Stimulated activated CD8-positive, alpha-beta memory T cell treated with anti-CD3 and anti-CD28 coated beads, Interleukin-12 subunit alpha, Interleukin-12 subunit beta, amount 100 ng/mL, for 24 hours (primary cell): ENCODE data around the gene RTTN.

Experiments
- DNase-seq: peaks from one replicate; pipeline ENCODE4 v3.0.0-alpha.2; 2020; ENCODE audit errors: extremely low read depth

RTTN gene

GRCh38 chr18:70207181-70207580, 1.7 kb upstream of the RTTN start:
- DNase-seq = no peak

- DNase-seq = no peak
Observed at GRCh38 chr18:70200286-70200685, 5.2 kb downstream of the RTTN start.

- no peak for DNase-seq
Observed at GRCh38 chr18:70197844-70198243, 7.6 kb downstream of the RTTN start.

GRCh38 chr18:70197026-70197425, 8.5 kb downstream of the RTTN start:
- no peak for DNase-seq

GRCh38 chr18:70195852-70196434, 9.5 kb downstream of the RTTN start:
- no peak for DNase-seq

GRCh38 chr18:70195014-70195614, 10.4 kb downstream of the RTTN start:
- no peak for DNase-seq

GRCh38 chr18:70194227-70194890, 11.1 kb downstream of the RTTN start:
- no peak for DNase-seq

- no peak for DNase-seq
Observed at GRCh38 chr18:70190529-70190928, 15.0 kb downstream of the RTTN start.

- no peak for DNase-seq
Observed at GRCh38 chr18:70188113-70188512, 17.4 kb downstream of the RTTN start.

GRCh38 chr18:70183441-70183840, 22.0 kb downstream of the RTTN start:
- no peak for DNase-seq

GRCh38 chr18:70182548-70182947, 22.9 kb downstream of the RTTN start:
- no peak for DNase-seq

- no peak for DNase-seq
Observed at GRCh38 chr18:70181725-70182124, 23.8 kb downstream of the RTTN start.

- no peak for DNase-seq
Observed at GRCh38 chr18:70181015-70181414, 24.5 kb downstream of the RTTN start.

GRCh38 chr18:70176537-70176936, 28.9 kb downstream of the RTTN start:
- DNase-seq = no peak

GRCh38 chr18:70175216-70175615, 30.3 kb downstream of the RTTN start:
- DNase-seq = no peak

- DNase-seq = no peak
Observed at GRCh38 chr18:70172225-70172624, 33.3 kb downstream of the RTTN start.

GRCh38 chr18:70169747-70170146, 35.7 kb downstream of the RTTN start:
- no peak for DNase-seq

- no peak for DNase-seq
Observed at GRCh38 chr18:70166668-70167067, 38.8 kb downstream of the RTTN start.

GRCh38 chr18:70165936-70166335, 39.6 kb downstream of the RTTN start:
- no peak for DNase-seq

GRCh38 chr18:70160073-70160678, 45.3 kb downstream of the RTTN start:
- DNase-seq = no peak

GRCh38 chr18:70158992-70159717, 46.3 kb downstream of the RTTN start:
- DNase-seq = no peak

- no peak for DNase-seq
Observed at GRCh38 chr18:70156886-70157285, 48.6 kb downstream of the RTTN start.
